ENCODE results near the gene MGAT4A.

MGAT4A gene

GRCh38 chr2:98750593-98751282 lies 19.8 kb upstream of the MGAT4A start:
- TF ChIP-seq CTCF (IDR thresholded peaks at IDR 0.05; ENCODE audit: low read depth, low read length, missing control alignments): no peak
- no peak for DNase-seq (ENCODE audit: low read depth)
- no peak overlapping the region for H3K4me3 ChIP-seq (ENCODE audit: low read depth, low read length)

- TF ChIP-seq CTCF (IDR thresholded peaks at IDR 0.05; ENCODE audit: low read depth, low read length, missing control alignments): no peak
- DNase-seq (ENCODE audit: low read depth): peak; percentile 66
- H3K4me3 ChIP-seq (ENCODE audit: low read depth, low read length): 0 out of 2 replicates have a peak overlapping the region, but pooled peaks have one; percentile 24
Observed at GRCh38 chr2:98749066-98749450, 18.1 kb upstream of the MGAT4A start.

- no peak for TF ChIP-seq CTCF (IDR thresholded peaks at IDR 0.05; ENCODE audit: low read depth, low read length, missing control alignments)
- no peak for DNase-seq (ENCODE audit: low read depth)
- H3K4me3 ChIP-seq (ENCODE audit: low read depth, low read length): peak overlapping the region; percentile 24
Observed at GRCh38 chr2:98748292-98749065, 17.5 kb upstream of the MGAT4A start.

GRCh38 chr2:98747888-98748287 lies 17.0 kb upstream of the MGAT4A start:
- DNase-seq (ENCODE audit: low read depth): no peak
- TF ChIP-seq CTCF (IDR thresholded peaks at IDR 0.05; ENCODE audit: low read depth, low read length, missing control alignments): no peak
- peak overlapping the region; percentile 7; the same call in 1 of the 2 replicates for H3K4me3 ChIP-seq (ENCODE audit: low read depth, low read length)

GRCh38 chr2:98746426-98746825 lies 15.5 kb upstream of the MGAT4A start:
- TF ChIP-seq CTCF (IDR thresholded peaks at IDR 0.05; ENCODE audit: low read depth, low read length, missing control alignments): no peak
- H3K4me3 ChIP-seq (ENCODE audit: low read depth, low read length): no peak overlapping the region
- no peak for DNase-seq (ENCODE audit: low read depth)

GRCh38 chr2:98744595-98744994 lies 13.7 kb upstream of the MGAT4A start:
- H3K4me3 ChIP-seq (ENCODE audit: low read depth, low read length): no peak overlapping the region
- no peak for DNase-seq (ENCODE audit: low read depth)
- no peak for TF ChIP-seq CTCF (IDR thresholded peaks at IDR 0.05; ENCODE audit: low read depth, low read length, missing control alignments)
